Omental fat pad (tissue), 4 donors: ENCODE results near the gene RELL2. TPM values are rescaled to one million over a fixed set of nuclear protein-coding genes. Genes with fewer than 3 reads are reported as not detected.
A peak's percentile ranks its signal among the peaks of the same experiment; 100 is the strongest.
"Not testable (repeated sequence)": the region's sequence is repeated elsewhere in the genome, so short reads cannot be mapped to it uniquely, and the experiment has no call there.

Experiments
- ATAC-seq: fragments of 150-250 bp; one replicate; pipeline ENCODE4 v1.9.1; 2016; ENCODE audit warnings: mild to moderate bottlenecking, moderate library complexity; ENCODE audit not compliant: low FRiP score
- DNase-seq: peaks from one replicate; pipeline ENCODE4 v3.0.0-alpha.2; 2019; ENCODE audit warnings: low spot score
- total RNA-seq, 4 donors: library from RNA; depleted of rRNA; stranded (reverse); fragments of >200 nt; gene quantifications; one replicate each; pipeline ENCODE4 v1.1.0, GENCODE V29; 2016
- TF ChIP-seq, protein P1 (sequence below), 3 donors: fragments of 450-650 bp; IDR thresholded peaks; one replicate each; pipeline ENCODE4 v1.5.1; 2016 to 2017; ENCODE audit warnings: antibody characterized with exemption in 3 of 3, mild to moderate bottlenecking in 3 of 3, moderate library complexity in 2 of 3

The RELL2 gene
- total RNA-seq, 4 donors from 2014 or later, result 1.0 to 4.3 (median 2.9) TPM

GRCh38 chr5:141602606-141603005 is 34.2 kb upstream of the RELL2 start:
- ATAC-seq, result no peak
- TF ChIP-seq, protein P1, sequence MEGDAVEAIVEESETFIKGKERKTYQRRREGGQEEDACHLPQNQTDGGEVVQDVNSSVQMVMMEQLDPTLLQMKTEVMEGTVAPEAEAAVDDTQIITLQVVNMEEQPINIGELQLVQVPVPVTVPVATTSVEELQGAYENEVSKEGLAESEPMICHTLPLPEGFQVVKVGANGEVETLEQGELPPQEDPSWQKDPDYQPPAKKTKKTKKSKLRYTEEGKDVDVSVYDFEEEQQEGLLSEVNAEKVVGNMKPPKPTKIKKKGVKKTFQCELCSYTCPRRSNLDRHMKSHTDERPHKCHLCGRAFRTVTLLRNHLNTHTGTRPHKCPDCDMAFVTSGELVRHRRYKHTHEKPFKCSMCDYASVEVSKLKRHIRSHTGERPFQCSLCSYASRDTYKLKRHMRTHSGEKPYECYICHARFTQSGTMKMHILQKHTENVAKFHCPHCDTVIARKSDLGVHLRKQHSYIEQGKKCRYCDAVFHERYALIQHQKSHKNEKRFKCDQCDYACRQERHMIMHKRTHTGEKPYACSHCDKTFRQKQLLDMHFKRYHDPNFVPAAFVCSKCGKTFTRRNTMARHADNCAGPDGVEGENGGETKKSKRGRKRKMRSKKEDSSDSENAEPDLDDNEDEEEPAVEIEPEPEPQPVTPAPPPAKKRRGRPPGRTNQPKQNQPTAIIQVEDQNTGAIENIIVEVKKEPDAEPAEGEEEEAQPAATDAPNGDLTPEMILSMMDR (IDR thresholded peaks at IDR 0.05), result no peak
- no peak for DNase-seq

DNA sequence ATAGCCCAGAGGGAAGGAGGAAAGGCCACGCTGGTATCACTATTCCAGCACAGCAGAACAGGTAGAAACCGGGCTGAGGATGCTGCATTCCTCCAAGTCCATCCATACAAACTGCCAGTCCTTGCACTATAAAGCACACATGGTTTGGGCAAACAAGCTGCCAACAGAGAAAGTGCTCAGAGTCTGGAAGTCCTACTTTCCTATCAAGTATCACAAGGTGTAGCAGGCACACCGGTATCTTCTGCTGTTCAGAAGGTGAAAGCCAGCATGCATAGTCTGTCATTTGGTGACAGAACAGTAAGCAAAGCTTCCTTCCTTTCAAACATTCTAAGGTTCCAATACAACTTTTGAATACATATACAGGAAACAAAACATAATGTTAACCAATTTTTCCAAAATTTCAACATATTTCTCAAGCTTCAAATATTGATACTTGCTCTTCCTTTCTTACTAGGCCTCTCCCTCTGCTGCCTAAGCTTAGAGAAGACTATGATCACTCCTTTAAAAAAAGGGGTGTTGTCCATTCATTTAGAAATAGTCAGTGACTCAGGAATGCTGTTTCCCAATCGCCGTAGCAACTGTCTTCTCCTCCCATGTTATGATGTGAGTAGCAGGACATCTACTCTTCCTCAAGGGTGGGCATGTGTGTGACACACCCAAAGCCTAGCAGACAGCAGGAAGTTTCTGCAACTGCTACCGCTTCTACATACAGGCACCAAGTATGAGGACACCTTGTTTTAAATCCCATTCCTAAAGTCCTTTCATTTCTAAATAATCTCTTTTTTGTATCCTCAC is 32.7 kb upstream of the RELL2 start:
- TF ChIP-seq, protein P1 (IDR thresholded peaks at IDR 0.05), result no peak
- peak; percentile 96 for ATAC-seq
- DNase-seq, result no peak

DNA sequence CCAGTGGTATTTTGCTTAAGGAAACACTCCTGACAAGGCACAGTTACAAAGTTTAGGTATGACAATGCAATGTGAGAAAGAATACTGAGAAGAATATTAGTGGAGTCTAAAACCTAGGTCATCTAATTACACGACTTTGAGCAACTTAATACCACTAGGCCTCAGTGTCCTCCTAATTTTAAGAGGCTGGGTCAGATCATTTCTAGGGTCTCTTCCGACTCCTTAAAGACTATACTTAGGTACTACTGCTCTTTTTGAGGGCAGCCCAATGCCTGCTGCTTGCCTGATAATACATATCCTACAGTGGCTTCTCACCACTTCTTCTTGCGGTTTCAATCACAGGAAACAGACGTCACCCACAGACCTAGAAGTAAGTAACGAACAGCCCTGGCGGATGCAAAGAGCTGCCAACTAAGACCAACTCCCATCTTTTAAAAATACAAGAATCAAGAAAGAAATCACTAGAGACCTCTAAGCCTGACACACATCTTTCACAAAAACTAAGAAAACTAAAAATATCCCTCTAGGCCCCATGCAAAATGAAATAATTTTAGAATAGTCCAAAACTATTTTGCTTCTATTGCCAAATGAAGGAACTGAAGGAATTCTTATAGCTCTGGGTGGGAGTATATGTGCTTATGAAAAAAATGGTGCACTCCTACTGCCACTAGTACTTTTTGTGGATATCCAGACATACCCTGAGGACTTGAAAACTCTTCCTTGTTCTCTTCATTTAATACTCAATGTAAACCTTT is 31.1 kb upstream of the RELL2 start:
- no peak for ATAC-seq
- no peak for DNase-seq
- TF ChIP-seq, protein P1 (IDR thresholded peaks at IDR 0.05), result no peak

- DNase-seq (no peak), ATAC-seq (no peak)
- TF ChIP-seq, protein P1 (IDR thresholded peaks at IDR 0.05), result no peak
These were observed 28.8 kb upstream of the RELL2 start for GRCh38 chr5:141608046-141608445.

GRCh38 chr5:141608557-141608956 is 28.2 kb upstream of the RELL2 start:
- no peak for ATAC-seq
- TF ChIP-seq, protein P1 (IDR thresholded peaks at IDR 0.05), result no peak
- DNase-seq, result no peak

DNA sequence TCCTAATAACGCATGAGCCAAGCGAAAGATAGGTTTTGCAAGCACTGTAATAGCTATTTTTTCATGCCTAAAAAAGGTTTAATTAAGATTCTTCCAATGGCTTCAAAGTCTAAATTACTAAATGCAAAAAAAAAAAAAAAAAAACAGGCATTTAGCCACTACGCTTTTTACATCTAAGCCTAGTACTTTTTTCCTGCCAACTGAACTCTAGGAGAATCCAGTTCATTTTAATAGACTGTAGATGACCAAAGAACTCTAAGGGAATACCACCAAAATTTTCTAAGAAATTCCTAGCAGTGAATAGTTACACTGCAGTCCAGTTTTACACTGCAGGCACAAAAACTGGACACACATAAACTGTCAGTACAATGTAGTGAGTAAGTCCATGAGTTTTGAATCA is 27.8 kb upstream of the RELL2 start:
- TF ChIP-seq, protein P1 (IDR thresholded peaks at IDR 0.05), result no peak
- DNase-seq, result no peak
- no peak for ATAC-seq

DNA sequence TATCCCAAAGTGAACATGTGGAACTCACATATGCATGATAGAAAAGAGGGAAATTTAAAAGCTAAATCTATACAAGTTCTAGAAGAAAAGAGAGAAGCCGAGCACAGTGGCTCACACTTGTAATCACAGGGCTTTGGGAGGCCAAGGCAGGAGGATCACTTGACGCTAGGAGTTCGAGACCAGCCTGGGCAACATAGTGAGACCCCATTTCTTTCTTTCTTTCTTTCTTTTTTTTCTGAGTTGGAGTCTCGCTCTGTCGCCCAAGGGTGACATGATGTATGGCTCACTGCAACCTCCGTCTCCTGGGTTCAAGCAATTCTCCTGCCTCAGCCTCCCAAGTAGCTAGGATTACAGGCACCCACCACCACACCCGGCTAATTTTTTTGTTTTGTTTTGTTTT is 26.9 kb upstream of the RELL2 start:
- not testable (repeated sequence) for ATAC-seq, DNase-seq
